GM06990 (cell line): ENCODE data around the gene MRI1.

ENCODE experiments used
- DNase-seq: peaks from one replicate; pipeline ENCODE4 v3.0.0-alpha.2; 2011; ENCODE audit not compliant: insufficient read length; ENCODE audit errors: extremely low read depth
- H3K27me3 ChIP-seq: replicated peaks from 2 replicates; pipeline ENCODE4 v1.6.0; 2011; ENCODE audit warnings: low read length; ENCODE audit not compliant: control insufficient read depth, insufficient read depth
- H3K36me3 ChIP-seq: 2 replicates; pipeline ENCODE4 v1.5.1; 2011; ENCODE audit warnings: low read length; ENCODE audit not compliant: control insufficient read depth, insufficient read depth
- H3K4me3 ChIP-seq: replicated peaks from 2 replicates; pipeline ENCODE4 v1.5.1; 2011; ENCODE audit warnings: low read depth, mild to moderate bottlenecking, control low read depth, low read length
- CTCF ChIP-seq: IDR thresholded peaks from 2 replicates; pipeline ENCODE4 v1.5.1; 2011; ENCODE audit warnings: low read length, control low read depth, mild to moderate bottlenecking, inconsistent platforms; ENCODE audit not compliant: insufficient read depth, poor library complexity, severe bottlenecking

The MRI1 gene

GRCh38 chr19:13727798-13728197 is 36.5 kb upstream of the MRI1 start:
- no peak for TF ChIP-seq CTCF
- H3K27me3 ChIP-seq = no peaks in the 10 kb centered on the region
- DNase-seq = no peak

GRCh38 chr19:13729859-13730258 is 34.5 kb upstream of the MRI1 start:
- no peak for DNase-seq
- Histone ChIP-seq H3K27me3 (no peaks in the 10 kb centered on the region), H3K36me3 (no peaks in the 10 kb centered on the region), H3K4me3 (no peak overlapping the region)
- no peak for TF ChIP-seq CTCF

More at GRCh38 chr19:13727798-13728197, 36.5 kb upstream of the MRI1 start:
- H3K4me3 ChIP-seq = no peak overlapping the region
- no peaks in the 10 kb centered on the region for H3K36me3 ChIP-seq

- peak; percentile 95 for DNase-seq
- no peaks in the 10 kb centered on the region for H3K36me3 ChIP-seq
- TF ChIP-seq CTCF = no peak
- H3K4me3 ChIP-seq = peak overlapping the region; percentile 76
- no peaks in the 10 kb centered on the region for H3K27me3 ChIP-seq
Measured at GRCh38 chr19:13731147-13731964, 33.0 kb upstream of the MRI1 start.

- H3K36me3 ChIP-seq = no peaks in the 10 kb centered on the region
- no peaks in the 10 kb centered on the region for H3K27me3 ChIP-seq
- no peak for TF ChIP-seq CTCF
- peak overlapping the region; percentile 76 for H3K4me3 ChIP-seq
- DNase-seq = no peak
Measured at GRCh38 chr19:13732337-13732736, 32.0 kb upstream of the MRI1 start.

- no peaks in the 10 kb centered on the region for H3K36me3 ChIP-seq
- no peaks in the 10 kb centered on the region for H3K27me3 ChIP-seq
- TF ChIP-seq CTCF = no peak
- no peak for DNase-seq
- no peak overlapping the region for H3K4me3 ChIP-seq
Measured at GRCh38 chr19:13734751-13735150, 29.6 kb upstream of the MRI1 start.
